Glutamatergic neuron (in vitro differentiated cells): ENCODE results near the gene PWP1. TPM values are rescaled to one million over a fixed set of nuclear protein-coding genes. Genes with fewer than 3 reads are reported as not detected.
"Not testable (repeated sequence)": the region's sequence is repeated elsewhere in the genome, so short reads cannot be mapped to it uniquely, and the experiment has no call there.

Experiments used
- DNase-seq: peaks from one replicate; pipeline ENCODE4 v3.0.0; 2022
- H3K27ac Mint-ChIP-seq: one replicate; pipeline ENCODE4 v1.8.0; 2020; ENCODE audit warnings: mild to moderate bottlenecking, mixed read lengths, inconsistent platforms; ENCODE audit not compliant: unreplicated experiment
- H3K27me3 Mint-ChIP-seq: one replicate; pipeline ENCODE4 v1.8.0; 2020; ENCODE audit warnings: mild to moderate bottlenecking, moderate library complexity, mixed read lengths, inconsistent platforms; ENCODE audit not compliant: unreplicated experiment
- H3K36me3 Mint-ChIP-seq: one replicate; pipeline ENCODE4 v1.8.0; 2020; ENCODE audit warnings: mild to moderate bottlenecking, mixed read lengths, inconsistent platforms; ENCODE audit not compliant: unreplicated experiment
- H3K4me1 Mint-ChIP-seq: one replicate; pipeline ENCODE4 v1.8.0; 2020; ENCODE audit warnings: mild to moderate bottlenecking, low read depth, mixed read lengths, inconsistent platforms; ENCODE audit not compliant: unreplicated experiment
- H3K4me3 Mint-ChIP-seq: one replicate; pipeline ENCODE4 v1.8.0; 2020; ENCODE audit warnings: mild to moderate bottlenecking, mixed read lengths, inconsistent platforms; ENCODE audit not compliant: unreplicated experiment
- H3K9me3 Mint-ChIP-seq: one replicate; pipeline ENCODE4 v1.8.0; 2020; ENCODE audit warnings: mild to moderate bottlenecking, moderate library complexity, mixed read lengths, inconsistent platforms; ENCODE audit not compliant: unreplicated experiment
- total RNA-seq: library from RNA; stranded (reverse); fragmentation: NEBNext Ultra II Directional; extraction: Animal tissue kit (Norgen Biotek cat#: 25700); gene quantifications from one replicate; pipeline ENCODE4 v1.2.1, GENCODE V29; 2021; ENCODE audit not compliant: unreplicated experiment
- TF ChIP-seq, protein P1 (sequence below): fragments of 200-600 bp; sonication (generic); IDR thresholded peaks from one replicate; pipeline ENCODE4 v1.5.0; 2021; ENCODE audit not compliant: partially characterized antibody, unreplicated experiment

PWP1 gene
- total RNA-seq, 1 donor from 2014 or later: 42.2 TPM

DNA sequence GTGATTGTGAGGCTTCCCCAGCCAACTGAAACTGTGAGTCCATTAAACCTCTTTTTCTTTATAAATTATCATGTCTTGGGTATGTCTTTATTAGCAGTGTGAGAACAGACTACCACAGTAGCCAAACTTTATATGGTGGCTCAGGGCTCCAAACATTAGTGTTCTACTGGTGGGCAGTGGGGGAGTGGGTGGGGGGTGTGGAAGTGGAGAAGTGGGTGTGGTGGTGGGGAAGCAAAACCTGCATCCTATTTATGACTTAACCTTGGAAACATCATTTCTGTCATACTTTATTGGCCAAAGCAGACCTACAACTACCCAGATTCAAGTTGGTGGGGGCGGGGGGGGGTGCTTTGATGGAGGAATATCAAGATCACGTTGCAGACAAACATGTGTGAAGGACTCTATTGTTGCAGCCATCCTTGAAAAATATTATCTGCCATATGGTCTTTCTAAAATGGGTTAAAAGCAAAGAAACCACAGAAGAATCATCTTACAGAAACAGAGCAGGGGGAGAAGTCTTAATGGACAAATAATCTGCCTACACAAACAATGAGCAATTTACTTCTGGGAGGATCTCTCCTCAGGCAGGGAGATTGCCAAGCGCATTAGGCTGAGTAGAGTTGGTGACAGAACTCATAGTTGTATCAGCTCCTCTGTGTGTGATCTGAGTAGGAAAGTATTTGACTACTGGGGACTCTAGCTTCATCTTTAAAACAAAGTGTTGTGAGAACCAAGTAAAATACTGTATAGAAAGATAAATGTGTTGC lies 1.4 kb upstream of the PWP1 start:
- Mint-ChIP-seq H3K27me3 (peaks cover 6% of the 10 kb centered on the region), H3K9me3 (peaks cover 3% of the 10 kb centered on the region), H3K4me3 (peak overlapping the region; percentile 96), H3K4me1 (peaks cover 10% of the 10 kb centered on the region), H3K27ac (peak overlapping the region; percentile 98), H3K36me3 (no peaks in the 10 kb centered on the region)
- DNase-seq: no peak
- TF ChIP-seq, protein P1, sequence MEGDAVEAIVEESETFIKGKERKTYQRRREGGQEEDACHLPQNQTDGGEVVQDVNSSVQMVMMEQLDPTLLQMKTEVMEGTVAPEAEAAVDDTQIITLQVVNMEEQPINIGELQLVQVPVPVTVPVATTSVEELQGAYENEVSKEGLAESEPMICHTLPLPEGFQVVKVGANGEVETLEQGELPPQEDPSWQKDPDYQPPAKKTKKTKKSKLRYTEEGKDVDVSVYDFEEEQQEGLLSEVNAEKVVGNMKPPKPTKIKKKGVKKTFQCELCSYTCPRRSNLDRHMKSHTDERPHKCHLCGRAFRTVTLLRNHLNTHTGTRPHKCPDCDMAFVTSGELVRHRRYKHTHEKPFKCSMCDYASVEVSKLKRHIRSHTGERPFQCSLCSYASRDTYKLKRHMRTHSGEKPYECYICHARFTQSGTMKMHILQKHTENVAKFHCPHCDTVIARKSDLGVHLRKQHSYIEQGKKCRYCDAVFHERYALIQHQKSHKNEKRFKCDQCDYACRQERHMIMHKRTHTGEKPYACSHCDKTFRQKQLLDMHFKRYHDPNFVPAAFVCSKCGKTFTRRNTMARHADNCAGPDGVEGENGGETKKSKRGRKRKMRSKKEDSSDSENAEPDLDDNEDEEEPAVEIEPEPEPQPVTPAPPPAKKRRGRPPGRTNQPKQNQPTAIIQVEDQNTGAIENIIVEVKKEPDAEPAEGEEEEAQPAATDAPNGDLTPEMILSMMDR: no peak

DNA sequence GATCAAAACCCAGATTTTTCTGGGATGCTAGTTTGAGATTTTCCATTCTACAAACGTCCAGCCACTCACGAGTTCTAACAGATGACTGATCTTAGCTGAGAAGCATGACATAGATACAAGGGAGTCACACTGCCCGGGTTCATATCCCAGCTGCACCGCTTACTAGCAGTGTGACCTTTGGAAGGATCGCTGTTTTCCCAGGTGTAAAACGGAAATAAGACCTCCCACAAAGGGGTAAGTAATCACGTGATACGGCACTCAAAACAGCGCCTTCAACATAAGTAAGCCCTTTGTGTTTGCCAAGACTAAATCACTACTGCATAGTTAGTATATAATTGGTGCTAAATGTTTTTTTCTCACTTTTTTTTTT lies 624 bp upstream of the PWP1 start:
- peak overlapping the region; percentile 98 for H3K27ac Mint-ChIP-seq
- no peaks in the 10 kb centered on the region for H3K36me3 Mint-ChIP-seq
- TF ChIP-seq, protein P1: no peak
- H3K27me3 Mint-ChIP-seq: peaks cover 6% of the 10 kb centered on the region
- no peak for DNase-seq
- peaks cover 5% of the 10 kb centered on the region for H3K9me3 Mint-ChIP-seq
- H3K4me3 Mint-ChIP-seq: peak overlapping the region; percentile 96
- peaks cover 10% of the 10 kb centered on the region for H3K4me1 Mint-ChIP-seq

DNA sequence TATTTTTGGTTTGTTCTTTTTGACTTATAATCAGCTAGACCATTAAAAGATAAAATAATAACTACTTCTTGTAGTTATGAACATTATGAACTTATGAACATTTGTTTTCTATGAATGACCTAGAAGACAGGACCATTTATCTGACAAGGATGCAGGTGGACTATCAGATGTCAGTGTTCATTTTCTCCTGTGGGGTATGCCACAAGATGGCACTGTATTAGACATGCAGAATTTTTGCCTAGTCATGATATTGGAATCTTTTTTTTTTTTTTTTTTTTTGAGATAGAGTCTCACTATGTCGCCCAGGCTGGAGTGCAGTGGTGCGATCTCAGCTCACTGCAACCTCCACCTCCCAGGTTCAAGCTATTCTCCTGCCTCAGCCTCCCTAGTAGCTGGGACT lies 10.2 kb downstream of the PWP1 start:
- not testable (repeated sequence) for H3K27me3 Mint-ChIP-seq

DNA sequence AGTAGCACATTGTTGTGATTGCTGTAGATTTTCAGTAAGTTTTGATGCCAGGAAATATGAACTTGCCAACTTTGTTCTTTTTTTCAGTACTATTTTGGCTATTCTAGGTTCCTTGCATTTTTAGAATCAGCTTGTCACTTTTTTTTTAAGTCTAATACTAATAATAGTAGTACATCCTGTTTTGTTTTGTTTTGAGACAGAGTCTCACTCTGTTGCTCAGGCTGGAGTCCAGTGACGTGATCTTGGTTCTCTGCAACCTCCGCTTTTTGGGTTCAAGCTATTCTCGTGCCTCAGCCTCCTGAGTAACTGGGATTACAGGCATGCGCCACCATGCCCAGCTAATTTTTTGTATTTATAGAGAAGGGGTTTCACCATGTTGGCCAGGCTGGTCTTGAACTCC lies 16.5 kb downstream of the PWP1 start:
- DNase-seq: no peak
- peaks cover 23% of the 10 kb centered on the region for H3K36me3 Mint-ChIP-seq
- no peaks in the 10 kb centered on the region for H3K27me3 Mint-ChIP-seq
- no peaks in the 10 kb centered on the region for H3K4me1 Mint-ChIP-seq
- H3K4me3 Mint-ChIP-seq: no peak overlapping the region
- H3K9me3 Mint-ChIP-seq: no peaks in the 10 kb centered on the region
- TF ChIP-seq, protein P1: no peak
- no peak overlapping the region for H3K27ac Mint-ChIP-seq

More for the DNA sequence above, 10.2 kb downstream of the PWP1 start:
- not testable (repeated sequence) for H3K4me3 Mint-ChIP-seq, DNase-seq, H3K4me1 Mint-ChIP-seq, H3K27ac Mint-ChIP-seq, H3K9me3 Mint-ChIP-seq
- H3K36me3 Mint-ChIP-seq: peaks cover 12% of the 10 kb centered on the region

DNA sequence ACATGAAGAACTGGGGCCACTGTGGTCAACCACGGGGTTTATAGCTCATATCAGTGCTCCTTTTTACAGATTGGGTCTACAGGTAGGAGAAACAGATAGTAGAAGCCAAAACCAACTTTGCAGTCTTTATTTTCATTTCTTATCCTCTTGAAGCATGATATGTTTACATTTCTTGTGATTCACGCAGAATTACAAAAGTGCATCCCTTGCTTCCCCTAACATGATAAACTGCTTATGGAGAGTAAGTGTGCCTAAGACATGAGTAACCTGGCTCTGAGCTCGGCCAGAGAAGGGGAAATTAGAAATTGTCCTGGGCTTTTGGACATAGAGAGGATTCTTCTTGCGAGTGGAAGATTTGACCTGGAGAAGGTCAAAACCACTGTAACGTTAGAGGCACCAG lies 18.4 kb downstream of the PWP1 start:
- Mint-ChIP-seq H3K27ac (no peak overlapping the region), H3K27me3 (no peaks in the 10 kb centered on the region), H3K36me3 (peaks cover 27% of the 10 kb centered on the region), H3K4me3 (no peak overlapping the region), H3K9me3 (no peaks in the 10 kb centered on the region), H3K4me1 (no peaks in the 10 kb centered on the region)
- no peak for DNase-seq
- TF ChIP-seq, protein P1: no peak

DNA sequence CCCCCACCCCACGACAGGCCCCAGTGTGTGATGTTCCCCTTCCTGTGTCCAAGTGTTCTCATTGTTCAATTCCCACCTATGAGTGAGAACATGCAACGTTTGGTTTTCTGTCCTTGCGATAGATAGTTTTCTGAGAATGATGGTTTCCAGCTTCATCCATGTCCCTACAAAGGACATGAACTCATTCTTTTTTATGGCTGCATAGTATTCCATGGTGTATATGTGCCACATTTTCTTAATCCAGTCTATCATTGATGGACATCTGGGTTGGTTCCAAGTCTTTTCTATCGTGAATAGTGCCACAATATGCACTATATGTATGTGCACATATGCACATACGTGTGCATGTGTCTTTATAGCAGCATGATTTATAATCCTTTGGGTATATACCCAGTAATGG lies 19.9 kb downstream of the PWP1 start:
- not testable (repeated sequence) for H3K27ac Mint-ChIP-seq, DNase-seq, H3K4me3 Mint-ChIP-seq, H3K4me1 Mint-ChIP-seq, H3K9me3 Mint-ChIP-seq, H3K27me3 Mint-ChIP-seq
- peaks cover 15% of the 10 kb centered on the region for H3K36me3 Mint-ChIP-seq
